GM12878 (cell line): Measurements from ENCODE around the gene IL33. TPM values are rescaled to one million over a fixed set of nuclear protein-coding genes. Genes with fewer than 3 reads are reported as not detected.

Source experiments
- ATAC-seq: fragments of 200-7000 bp; cut with Tn5 transposase; 3 replicates; pipeline ENCODE4 v1.9.1; 2020; ENCODE audit warnings: mild to moderate bottlenecking, moderate library complexity
- BruUV-seq: library from RNA; stranded (reverse); fragments of 400-500 nt; replicated peaks from 2 replicates; lab custom pipeline; 2021; lab: Mats Ljungman, UMichigan
- CTCF ChIA-PET: fragments of 300-600 bp; sonication (Branson Sonifier 250); formaldehyde crosslinking; extraction: SDS; loops from one replicate; lab custom pipeline; 2021; ENCODE audit warnings: inconsistent platforms; lab: Yijun Ruan, JAX
- POLR2A ChIA-PET: fragments of 350-600 bp; formaldehyde crosslinking; extraction: SDS; loops from one replicate; lab custom pipeline; 2021; ENCODE audit warnings: inconsistent platforms; lab: Charles Lee
- RAD21 ChIA-PET: fragments of 300-600 bp; sonication (Branson Sonifier 250); formaldehyde crosslinking; loops from one replicate; lab custom pipeline; 2023; ENCODE audit warnings: antibody characterized with exemption; ENCODE audit not compliant: unreplicated experiment; lab: Charles Lee
- SMC1A ChIA-PET: fragments of 300-600 bp; sonication (Branson Sonifier 250); formaldehyde crosslinking; loops from one replicate; lab custom pipeline; 2023; ENCODE audit not compliant: unreplicated experiment, uncharacterized antibody; lab: Charles Lee
- DNase-seq: peaks from one replicate; pipeline ENCODE4 v3.0.0-alpha.2; 2011; ENCODE audit warnings: low read depth, low spot score
- FAIRE-seq: peaks from 3 replicates; lab custom pipeline; 2011; peaks lifted over from hg19 to GRCh38; lab: Jason Lieb, UNC
- H2AFZ ChIP-seq: 2 replicates; pipeline ENCODE4 v1.6.0; 2011; ENCODE audit warnings: low read depth, low read length, control low read depth; ENCODE audit not compliant: control insufficient read depth
- H3K27ac ChIP-seq: 2 replicates; pipeline ENCODE4 v1.5.1; 2011; ENCODE audit warnings: control low read depth; ENCODE audit not compliant: control insufficient read depth, insufficient read depth
- H3K27me3 ChIP-seq, 2 experiments: replicated peaks in 1 of 2; 2 replicates each; pipeline versions ENCODE4 v1.6.0 to v1.6.1; 2011; ENCODE audit warnings: low read length in 1 of 2; ENCODE audit not compliant: control insufficient read depth in 2 of 2, insufficient read depth in 2 of 2
- H3K36me3 ChIP-seq, 2 experiments: 2 replicates each; pipeline ENCODE4 v1.5.1; 2011; ENCODE audit warnings: low read length in 1 of 2; ENCODE audit not compliant: control insufficient read depth in 2 of 2, insufficient read depth in 2 of 2
- H3K4me1 ChIP-seq: 2 replicates; pipeline ENCODE4 v1.6.1; 2011; ENCODE audit warnings: mild to moderate bottlenecking, low read length, moderate library complexity, mixed read lengths; ENCODE audit not compliant: control insufficient read depth, insufficient read depth
- H3K4me2 ChIP-seq: 2 replicates; pipeline ENCODE4 v1.6.0; 2011; ENCODE audit warnings: control low read depth; ENCODE audit not compliant: control insufficient read depth, insufficient read depth
- H3K4me3 ChIP-seq: fragments of 200-600 bp; sonication (generic); 2 replicates; pipeline ENCODE4 v1.5.1; 2016
- H3K79me2 ChIP-seq: 2 replicates; pipeline ENCODE4 v1.6.0; 2011; ENCODE audit warnings: low read length; ENCODE audit not compliant: control insufficient read depth, insufficient read depth
- H3K9ac ChIP-seq: 2 replicates; pipeline ENCODE4 v1.8.0; 2011; ENCODE audit warnings: low read length, control low read depth, mixed read lengths; ENCODE audit not compliant: control insufficient read depth, insufficient read depth
- H3K9me3 ChIP-seq: replicated peaks from 3 replicates; pipeline ENCODE4 v1.5.1; 2011; ENCODE audit warnings: mild to moderate bottlenecking, low read length; ENCODE audit not compliant: control insufficient read depth, insufficient read depth
- H4K20me1 ChIP-seq: 2 replicates; pipeline ENCODE4 v1.6.0; 2011; ENCODE audit not compliant: control insufficient read depth, insufficient read depth
- BCL11A ChIP-seq: IDR thresholded peaks from 2 replicates; pipeline ENCODE4 v1.6.1; 2011; ENCODE audit warnings: low read depth, low read length
- BMI1 ChIP-seq: fragments of 450-650 bp; IDR thresholded peaks from 2 replicates; pipeline ENCODE4 v1.6.1; 2016; ENCODE audit warnings: mild to moderate bottlenecking, moderate library complexity, borderline replicate concordance
- CBX3 ChIP-seq: fragments of 200-600 bp; sonication (generic); IDR thresholded peaks from 2 replicates; pipeline ENCODE4 v1.6.1; 2016; ENCODE audit warnings: low read depth, borderline replicate concordance
- HCFC1 ChIP-seq: fragments of 150-350 bp; IDR thresholded peaks from 2 replicates; pipeline ENCODE4 v1.6.1; 2014; ENCODE audit warnings: low read length
- HDAC6 ChIP-seq: fragments of 200-600 bp; sonication (generic); IDR thresholded peaks from one replicate; pipeline ENCODE4 v1.8.0; 2017; ENCODE audit warnings: antibody characterized with exemption; ENCODE audit not compliant: unreplicated experiment
- JUND ChIP-seq: IDR thresholded peaks from 2 replicates; pipeline ENCODE4 v1.6.1; 2012; ENCODE audit warnings: low read depth, mild to moderate bottlenecking, low read length, improper control_type of control experiment, moderate library complexity
- MTA3 ChIP-seq: IDR thresholded peaks from 2 replicates; pipeline ENCODE4 v1.6.1; 2012; ENCODE audit warnings: low read length, inconsistent platforms, borderline replicate concordance
- PAX8 ChIP-seq: fragments of 450-650 bp; IDR thresholded peaks from 2 replicates; pipeline ENCODE4 v1.6.1; 2017; ENCODE audit warnings: mild to moderate bottlenecking, moderate library complexity
- SIX5 ChIP-seq: IDR thresholded peaks from 2 replicates; pipeline ENCODE4 v1.6.1; 2011; ENCODE audit warnings: mild to moderate bottlenecking, low read depth, low read length, moderate library complexity; ENCODE audit not compliant: severe bottlenecking
- SREBF1 ChIP-seq: IDR thresholded peaks from 2 replicates; pipeline ENCODE4 v1.6.1; 2012; ENCODE audit warnings: mild to moderate bottlenecking, low read length
- SREBF2 ChIP-seq: IDR thresholded peaks from 2 replicates; pipeline ENCODE4 v1.6.1; 2012; ENCODE audit warnings: mild to moderate bottlenecking, low read length
- SUZ12 ChIP-seq: fragments of 200-600 bp; sonication (generic); IDR thresholded peaks from one replicate; pipeline ENCODE4 v1.6.1; 2018; ENCODE audit warnings: antibody characterized with exemption, mild to moderate bottlenecking; ENCODE audit not compliant: unreplicated experiment
- TBL1XR1 ChIP-seq: IDR thresholded peaks from 2 replicates; pipeline ENCODE4 v1.6.1; 2012; ENCODE audit warnings: low read depth, low read length, improper control_type of control experiment
- ZNF274 ChIP-seq: IDR thresholded peaks from one replicate; pipeline ENCODE4 v1.8.0; 2011; ENCODE audit not compliant: insufficient read length, insufficient read depth
- ZZZ3 ChIP-seq: IDR thresholded peaks from 2 replicates; pipeline ENCODE4 v1.6.1; 2011; ENCODE audit warnings: low read depth; ENCODE audit not compliant: control insufficient read depth, insufficient read length
- WGBS: methylation state at CpG from one replicate; pipeline ENCODE4 v1.1.6; 2016; ENCODE audit warnings: low lambda C conversion rate; ENCODE audit not compliant: insufficient replicate concordance, insufficient coverage; ENCODE audit errors: missing lambda C conversion rate; 5-methylcytosine and 5-hydroxymethylcytosine counted together
- in situ Hi-C: fragments of 300-500 bp; cut with MboI; formaldehyde crosslinking; loops from 9 replicates; pipeline ENCODE4 v1.14.3; 2018; ENCODE audit warnings: mixed read lengths
- intact Hi-C: fragments of 100-400 bp; cut with micrococcal nuclease; formaldehyde crosslinking; loops from one replicate; pipeline ENCODE4 v1.14.2; 2022; ENCODE audit not compliant: unreplicated experiment
- polyA plus RNA-seq, 11 experiments: library from polyadenylated mRNA; depleted of rRNA in 4 of 11; unstranded in 6 of 11; stranded (reverse) in 5 of 11; fragments of >200 nt; fragmentation: Nextera tagmentation in 4 of 11; fragmentation: Illumina TruSeq in 1 of 11; extraction: Ambion mirVana in 4 of 11; extraction: Trizol in 1 of 11; gene quantifications; 1 replicate in 1 of 11; 2 replicates in 10 of 11; pipeline versions ENCODE4 v1.2.1 to v1.2.3, GENCODE V29; 2011 to 2016; ENCODE audit warnings: inconsistent platforms in 2 of 11, missing spikeins in 2 of 11, low read depth in 1 of 11
- total RNA-seq, 4 experiments: library from RNA; depleted of rRNA in 3 of 4; stranded (reverse); fragments of >200 nt in 3 of 4; fragmentation: Illumina TruSeq in 1 of 4; extraction: Trizol in 1 of 4; gene quantifications; 2 replicates each; pipeline versions ENCODE4 v1.2.1 to v1.2.3, GENCODE V29; 2013 to 2021
- TF ChIP-seq, protein P1 (sequence below): fragments of 150-350 bp; IDR thresholded peaks from 2 replicates; pipeline ENCODE4 v1.6.1; 2014; ENCODE audit warnings: mild to moderate bottlenecking, low read depth, low read length
- TF ChIP-seq, protein P2 (sequence below): fragments of 450-650 bp; formaldehyde crosslinking; IDR thresholded peaks from 2 replicates; pipeline ENCODE4 v1.5.0; 2022; ENCODE audit warnings: mild to moderate bottlenecking, missing genetic modification characterization
- TF ChIP-seq, protein P3 (sequence below): IDR thresholded peaks from 2 replicates; pipeline ENCODE4 v1.6.1; 2012; ENCODE audit warnings: low read depth, low read length, improper control_type of control experiment

IL33 gene
- total and polyA plus RNA-seq, 10 of the 15 experiments (the other 5 are each of a cell fraction or from before 2014, with no cell fraction given): not detected

DNA sequence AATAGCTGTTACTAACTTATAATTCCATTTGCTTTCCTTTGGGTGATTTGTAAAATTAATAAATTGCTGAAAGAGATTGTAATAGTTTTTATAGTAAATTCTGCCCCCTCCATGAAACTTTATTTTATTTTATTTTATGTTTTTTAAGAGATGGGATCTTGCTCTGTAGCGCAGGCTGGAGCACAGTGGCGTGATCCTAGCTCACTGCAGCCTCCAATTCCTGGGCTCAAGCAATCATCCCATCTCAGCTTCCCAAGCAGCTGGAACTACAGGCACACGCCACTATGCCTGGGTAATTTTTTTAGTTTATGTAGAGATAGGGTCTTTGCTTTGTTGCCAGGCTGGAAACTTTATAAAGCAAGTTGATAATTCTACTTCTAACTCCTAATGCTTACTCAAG, 395 bp downstream of the IL33 start:
- H3K9me3 ChIP-seq: no peaks in the 10 kb centered on the region
- no peak overlapping the region for H3K27ac ChIP-seq
- DNase-seq (no peak), ATAC-seq (no peak), FAIRE-seq (no peak)
- TF ChIP-seq BMI1 (no peak), JUND (no peak), BCL11A (no peak), ZZZ3 (no peak), HDAC6 (no peak), CBX3 (no peak), SREBF2 (no peak), TBL1XR1 (no peak), HCFC1 (no peak), SREBF1 (no peak), SIX5 (no peak), PAX8 (no peak), MTA3 (no peak), SUZ12 (no peak), ZNF274 (no peak)
- TF ChIP-seq, protein P1, sequence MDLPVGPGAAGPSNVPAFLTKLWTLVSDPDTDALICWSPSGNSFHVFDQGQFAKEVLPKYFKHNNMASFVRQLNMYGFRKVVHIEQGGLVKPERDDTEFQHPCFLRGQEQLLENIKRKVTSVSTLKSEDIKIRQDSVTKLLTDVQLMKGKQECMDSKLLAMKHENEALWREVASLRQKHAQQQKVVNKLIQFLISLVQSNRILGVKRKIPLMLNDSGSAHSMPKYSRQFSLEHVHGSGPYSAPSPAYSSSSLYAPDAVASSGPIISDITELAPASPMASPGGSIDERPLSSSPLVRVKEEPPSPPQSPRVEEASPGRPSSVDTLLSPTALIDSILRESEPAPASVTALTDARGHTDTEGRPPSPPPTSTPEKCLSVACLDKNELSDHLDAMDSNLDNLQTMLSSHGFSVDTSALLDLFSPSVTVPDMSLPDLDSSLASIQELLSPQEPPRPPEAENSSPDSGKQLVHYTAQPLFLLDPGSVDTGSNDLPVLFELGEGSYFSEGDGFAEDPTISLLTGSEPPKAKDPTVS: no peak
- TF ChIP-seq, protein P2, sequence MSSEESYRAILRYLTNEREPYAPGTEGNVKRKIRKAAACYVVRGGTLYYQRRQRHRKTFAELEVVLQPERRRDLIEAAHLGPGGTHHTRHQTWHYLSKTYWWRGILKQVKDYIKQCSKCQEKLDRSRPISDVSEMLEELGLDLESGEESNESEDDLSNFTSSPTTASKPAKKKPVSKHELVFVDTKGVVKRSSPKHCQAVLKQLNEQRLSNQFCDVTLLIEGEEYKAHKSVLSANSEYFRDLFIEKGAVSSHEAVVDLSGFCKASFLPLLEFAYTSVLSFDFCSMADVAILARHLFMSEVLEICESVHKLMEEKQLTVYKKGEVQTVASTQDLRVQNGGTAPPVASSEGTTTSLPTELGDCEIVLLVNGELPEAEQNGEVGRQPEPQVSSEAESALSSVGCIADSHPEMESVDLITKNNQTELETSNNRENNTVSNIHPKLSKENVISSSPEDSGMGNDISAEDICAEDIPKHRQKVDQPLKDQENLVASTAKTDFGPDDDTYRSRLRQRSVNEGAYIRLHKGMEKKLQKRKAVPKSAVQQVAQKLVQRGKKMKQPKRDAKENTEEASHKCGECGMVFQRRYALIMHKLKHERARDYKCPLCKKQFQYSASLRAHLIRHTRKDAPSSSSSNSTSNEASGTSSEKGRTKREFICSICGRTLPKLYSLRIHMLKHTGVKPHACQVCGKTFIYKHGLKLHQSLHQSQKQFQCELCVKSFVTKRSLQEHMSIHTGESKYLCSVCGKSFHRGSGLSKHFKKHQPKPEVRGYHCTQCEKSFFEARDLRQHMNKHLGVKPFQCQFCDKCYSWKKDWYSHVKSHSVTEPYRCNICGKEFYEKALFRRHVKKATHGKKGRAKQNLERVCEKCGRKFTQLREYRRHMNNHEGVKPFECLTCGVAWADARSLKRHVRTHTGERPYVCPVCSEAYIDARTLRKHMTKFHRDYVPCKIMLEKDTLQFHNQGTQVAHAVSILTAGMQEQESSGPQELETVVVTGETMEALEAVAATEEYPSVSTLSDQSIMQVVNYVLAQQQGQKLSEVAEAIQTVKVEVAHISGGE (CRISPR knock-in tag): no peak
- TF ChIP-seq, protein P3, sequence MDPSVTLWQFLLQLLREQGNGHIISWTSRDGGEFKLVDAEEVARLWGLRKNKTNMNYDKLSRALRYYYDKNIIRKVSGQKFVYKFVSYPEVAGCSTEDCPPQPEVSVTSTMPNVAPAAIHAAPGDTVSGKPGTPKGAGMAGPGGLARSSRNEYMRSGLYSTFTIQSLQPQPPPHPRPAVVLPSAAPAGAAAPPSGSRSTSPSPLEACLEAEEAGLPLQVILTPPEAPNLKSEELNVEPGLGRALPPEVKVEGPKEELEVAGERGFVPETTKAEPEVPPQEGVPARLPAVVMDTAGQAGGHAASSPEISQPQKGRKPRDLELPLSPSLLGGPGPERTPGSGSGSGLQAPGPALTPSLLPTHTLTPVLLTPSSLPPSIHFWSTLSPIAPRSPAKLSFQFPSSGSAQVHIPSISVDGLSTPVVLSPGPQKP: no peak
- H3K79me2 ChIP-seq: no peaks in the 10 kb centered on the region
- H2AFZ ChIP-seq: no peak overlapping the region
- no peaks in the 10 kb centered on the region for H4K20me1 ChIP-seq
- RAD21 ChIA-PET: no interaction called here
- no peak overlapping the region for H3K9ac ChIP-seq
- in situ Hi-C loops (no loop called here), intact Hi-C loops (no loop called here)
- H3K36me3 ChIP-seq: no peaks in the 10 kb centered on the region
- no TSS peak for BruUV-seq
- CTCF ChIA-PET: no interaction called here
- 0% methylated on average over 3 of the region's 3 CpGs for WGBS
- SMC1A ChIA-PET: no interaction called here
- no peaks in the 10 kb centered on the region for H3K4me1 ChIP-seq
- POLR2A ChIA-PET: no interaction called here
- H3K4me2 ChIP-seq: no peak overlapping the region
- H3K27me3 ChIP-seq: no peaks in the 10 kb centered on the region
- no peak overlapping the region for H3K4me3 ChIP-seq
